Uterus (tissue), 4 donors: ENCODE measurements around the gene SLC38A7. TPM values are rescaled to one million over a fixed set of nuclear protein-coding genes. Genes with fewer than 3 reads are reported as not detected.

Experiments
- DNase-seq, 2 donors: peaks; one replicate each; pipeline ENCODE4 v3.0.0-alpha.2; 2019 to 2020
- H3K27ac ChIP-seq, 2 donors: fragments of 200-600 bp; sonication (generic); 1 replicate in 1 of 2; 2 replicates in 1 of 2; pipeline ENCODE4 v1.5.1; 2016 to 2018
- H3K27me3 ChIP-seq, 2 donors: fragments of 200-600 bp; sonication (generic); one replicate each; pipeline ENCODE4 v1.5.1; 2018 to 2019; ENCODE audit warnings: control low read depth in 1 of 2
- H3K36me3 ChIP-seq, 2 donors: fragments of 200-600 bp; sonication (generic); one replicate each; pipeline ENCODE4 v1.5.1; 2019; ENCODE audit warnings: control low read depth in 1 of 2
- H3K4me1 ChIP-seq, 2 donors: fragments of 200-600 bp; sonication (generic); one replicate each; pipeline ENCODE4 v1.5.1; 2018 to 2019; ENCODE audit warnings: control low read depth in 1 of 2
- H3K4me3 ChIP-seq, 2 donors: fragments of 200-600 bp; sonication (generic); 1 replicate in 1 of 2; 2 replicates in 1 of 2; pipeline ENCODE4 v1.5.1; 2018 to 2019; ENCODE audit warnings: mild to moderate bottlenecking in 1 of 2
- H3K9me3 ChIP-seq, 2 donors: fragments of 200-600 bp; sonication (generic); one replicate each; pipeline ENCODE4 v1.5.1; 2019; ENCODE audit warnings: control low read depth in 1 of 2
- CTCF ChIP-seq, 4 experiments: fragments of 200-600 bp in 2 of 4; fragments of 450-650 bp in 2 of 4; sonication (generic) in 2 of 4; IDR thresholded peaks; one replicate each; pipeline ENCODE4 v1.5.1; 2016 to 2019; ENCODE audit warnings: antibody characterized with exemption in 4 of 4, mild to moderate bottlenecking in 2 of 4, moderate library complexity in 1 of 4
- POLR2A ChIP-seq, 2 donors: fragments of 450-650 bp; IDR thresholded peaks; one replicate each; pipeline ENCODE4 v1.6.1; 2016; ENCODE audit warnings: antibody characterized with exemption in 2 of 2, mild to moderate bottlenecking in 1 of 2, moderate library complexity in 1 of 2
- intact Hi-C: fragments of 100-400 bp; cut with DNase I; formaldehyde crosslinking; loops from one replicate; pipeline ENCODE4 v1.15.1; 2023; ENCODE audit warnings: low total_unique reads
- total RNA-seq, 4 donors: library from RNA; depleted of rRNA in 3 of 4; stranded (reverse); fragments of >200 nt in 3 of 4; gene quantifications; one replicate each; pipeline versions ENCODE4 v1.1.0 to v1.2.4, GENCODE V29; 2014 to 2023
- donor health status: DM: yes; HTN: yes; CAD: no.

SLC38A7 gene
- total RNA-seq, 4 donors from 2014 or later: 6.2 to 15.5 (median 10.2) TPM

- Histone ChIP-seq H3K36me3 (no peaks in the 10 kb centered on the region), H3K4me1 (peaks cover 0 to 5% of the 10 kb centered on the region in 2 donors), H3K27ac (no peak overlapping the region), H3K4me3 (no peak overlapping the region), H3K9me3 (no peaks in the 10 kb centered on the region), H3K27me3 (no peaks in the 10 kb centered on the region)
- DNase-seq: no peak
- intact Hi-C loops: no loop called here
- no peak for TF ChIP-seq POLR2A (IDR thresholded peaks at IDR 0.05)
- TF ChIP-seq CTCF (IDR thresholded peaks at IDR 0.05): no peak
Observed at GRCh38 chr16:58730724-58731370, 46.3 kb upstream of the SLC38A7 start.

GRCh38 chr16:58727796-58728568 lies 43.4 kb upstream of the SLC38A7 start:
- TF ChIP-seq POLR2A (IDR thresholded peaks at IDR 0.05) (no peak), CTCF (IDR thresholded peaks at IDR 0.05) (no peak)
- no peak overlapping the region for H3K4me3 ChIP-seq
- no peaks in the 10 kb centered on the region for H3K9me3 ChIP-seq
- intact Hi-C loops: no loop called here
- no peak for DNase-seq
- H3K27ac ChIP-seq: no peak overlapping the region
- peaks cover 0 to 4% of the 10 kb centered on the region in 2 donors for H3K4me1 ChIP-seq
- no peaks in the 10 kb centered on the region for H3K36me3 ChIP-seq
- no peaks in the 10 kb centered on the region for H3K27me3 ChIP-seq

GRCh38 chr16:58727028-58727781 lies 42.6 kb upstream of the SLC38A7 start:
- TF ChIP-seq POLR2A (IDR thresholded peaks at IDR 0.05): no peak
- TF ChIP-seq CTCF (IDR thresholded peaks at IDR 0.05): no peak
- Histone ChIP-seq H3K4me1 (no peaks in the 10 kb centered on the region), H3K27ac (no peak overlapping the region), H3K27me3 (no peaks in the 10 kb centered on the region), H3K9me3 (no peaks in the 10 kb centered on the region), H3K36me3 (no peaks in the 10 kb centered on the region), H3K4me3 (no peak overlapping the region)
- intact Hi-C loops: no loop called here
- DNase-seq: no peak

GRCh38 chr16:58723109-58723508 lies 38.5 kb upstream of the SLC38A7 start:
- no peak for TF ChIP-seq CTCF (IDR thresholded peaks at IDR 0.05)
- TF ChIP-seq POLR2A (IDR thresholded peaks at IDR 0.05): no peak
- H3K27me3 ChIP-seq: no peaks in the 10 kb centered on the region
- no peak overlapping the region for H3K27ac ChIP-seq
- intact Hi-C loops: no loop called here
- no peak for DNase-seq
- no peaks in the 10 kb centered on the region for H3K36me3 ChIP-seq
- H3K9me3 ChIP-seq: no peaks in the 10 kb centered on the region
- no peaks in the 10 kb centered on the region for H3K4me1 ChIP-seq
- H3K4me3 ChIP-seq: no peak overlapping the region

GRCh38 chr16:58717994-58718393 lies 33.4 kb upstream of the SLC38A7 start:
- DNase-seq: no peak
- Histone ChIP-seq H3K27me3 (no peaks in the 10 kb centered on the region), H3K4me3 (no peak overlapping the region), H3K27ac (no peak overlapping the region), H3K9me3 (no peaks in the 10 kb centered on the region), H3K4me1 (no peaks in the 10 kb centered on the region), H3K36me3 (no peaks in the 10 kb centered on the region)
- TF ChIP-seq CTCF (IDR thresholded peaks at IDR 0.05) (no peak), POLR2A (IDR thresholded peaks at IDR 0.05) (no peak)
- intact Hi-C loops: no loop called here
